GM12875 (cell line): ENCODE measurements around the gene VKORC1L1.
"Not testable (repeated sequence)": the region's sequence is repeated elsewhere in the genome, so short reads cannot be mapped to it uniquely, and the experiment has no call there.

Source experiments
- H3K4me3 ChIP-seq: one replicate; pipeline ENCODE4 v1.5.1; 2011; ENCODE audit warnings: low read depth, low read length, control low read depth
- CTCF ChIP-seq: IDR thresholded peaks from 2 replicates; pipeline ENCODE4 v1.5.1; 2011; ENCODE audit warnings: low read depth, mild to moderate bottlenecking, control low read depth, inconsistent platforms, low read length, moderate library complexity, borderline replicate concordance; ENCODE audit not compliant: insufficient read depth

The VKORC1L1 gene

GRCh38 chr7:65892161-65892560 is 19.3 kb downstream of the VKORC1L1 start:
- TF ChIP-seq CTCF, result no peak

GRCh38 chr7:65892835-65893234 is 20.0 kb downstream of the VKORC1L1 start:
- no peak for TF ChIP-seq CTCF
- H3K4me3 ChIP-seq, result no peak overlapping the region

More at GRCh38 chr7:65892161-65892560, 19.3 kb downstream of the VKORC1L1 start:
- H3K4me3 ChIP-seq, result no peak overlapping the region

- H3K4me3 ChIP-seq, result no peak overlapping the region
- TF ChIP-seq CTCF, result no peak
These were observed 23.5 kb downstream of the VKORC1L1 start for GRCh38 chr7:65896279-65896870.

- H3K4me3 ChIP-seq, result not testable (repeated sequence)
These were observed 24.4 kb downstream of the VKORC1L1 start for GRCh38 chr7:65897289-65897688.

GRCh38 chr7:65898677-65899447 is 26.0 kb downstream of the VKORC1L1 start:
- H3K4me3 ChIP-seq, result not testable (repeated sequence)

GRCh38 chr7:65902306-65902705 is 29.4 kb downstream of the VKORC1L1 start:
- TF ChIP-seq CTCF, result no peak
- no peak overlapping the region for H3K4me3 ChIP-seq

- TF ChIP-seq CTCF, result no peak
- H3K4me3 ChIP-seq, result no peak overlapping the region
These were observed 34.8 kb downstream of the VKORC1L1 start for GRCh38 chr7:65907501-65908198.

- TF ChIP-seq CTCF, result no peak
- no peak overlapping the region for H3K4me3 ChIP-seq
These were observed 37.4 kb downstream of the VKORC1L1 start for GRCh38 chr7:65910237-65910636.
